NT2/D1 (cell line): ENCODE results near the gene RABL2B.

Source experiments
- DNase-seq: peaks from one replicate; pipeline ENCODE4 v3.0.0-alpha.2; 2011; ENCODE audit warnings: low read depth, low spot score
- H3K27me3 ChIP-seq: 2 replicates; pipeline ENCODE4 v1.6.0; 2011; ENCODE audit warnings: mild to moderate bottlenecking; ENCODE audit not compliant: insufficient read length, insufficient read depth
- H3K36me3 ChIP-seq: 2 replicates; pipeline ENCODE4 v1.6.1; 2011; ENCODE audit warnings: mild to moderate bottlenecking, low read length, mixed read lengths; ENCODE audit not compliant: insufficient read depth, insufficient read length
- H3K4me1 ChIP-seq: 2 replicates; pipeline ENCODE4 v1.5.1; 2011; ENCODE audit not compliant: insufficient read depth, insufficient read length
- H3K4me3 ChIP-seq: 2 replicates; pipeline ENCODE4 v1.5.1; 2011; ENCODE audit warnings: low read depth; ENCODE audit not compliant: insufficient read length
- H3K9ac ChIP-seq: 2 replicates; pipeline ENCODE4 v1.6.0; 2011; ENCODE audit warnings: low read depth; ENCODE audit not compliant: insufficient read length
- H3K9me3 ChIP-seq: 2 replicates; pipeline ENCODE4 v1.5.1; 2011; ENCODE audit warnings: mild to moderate bottlenecking, low read length; ENCODE audit not compliant: insufficient read depth
- SUZ12 ChIP-seq: IDR thresholded peaks from 2 replicates; pipeline ENCODE4 v1.6.1; 2011; ENCODE audit not compliant: insufficient read length, insufficient read depth; ENCODE audit errors: extremely low read depth
- YY1 ChIP-seq: IDR thresholded peaks from 2 replicates; pipeline ENCODE4 v1.6.1; 2011; ENCODE audit not compliant: insufficient read length, insufficient read depth
- ZNF274 ChIP-seq: IDR thresholded peaks from 2 replicates; pipeline ENCODE4 v1.6.1; 2011; ENCODE audit warnings: mild to moderate bottlenecking, low read depth, low read length

RABL2B gene

DNA sequence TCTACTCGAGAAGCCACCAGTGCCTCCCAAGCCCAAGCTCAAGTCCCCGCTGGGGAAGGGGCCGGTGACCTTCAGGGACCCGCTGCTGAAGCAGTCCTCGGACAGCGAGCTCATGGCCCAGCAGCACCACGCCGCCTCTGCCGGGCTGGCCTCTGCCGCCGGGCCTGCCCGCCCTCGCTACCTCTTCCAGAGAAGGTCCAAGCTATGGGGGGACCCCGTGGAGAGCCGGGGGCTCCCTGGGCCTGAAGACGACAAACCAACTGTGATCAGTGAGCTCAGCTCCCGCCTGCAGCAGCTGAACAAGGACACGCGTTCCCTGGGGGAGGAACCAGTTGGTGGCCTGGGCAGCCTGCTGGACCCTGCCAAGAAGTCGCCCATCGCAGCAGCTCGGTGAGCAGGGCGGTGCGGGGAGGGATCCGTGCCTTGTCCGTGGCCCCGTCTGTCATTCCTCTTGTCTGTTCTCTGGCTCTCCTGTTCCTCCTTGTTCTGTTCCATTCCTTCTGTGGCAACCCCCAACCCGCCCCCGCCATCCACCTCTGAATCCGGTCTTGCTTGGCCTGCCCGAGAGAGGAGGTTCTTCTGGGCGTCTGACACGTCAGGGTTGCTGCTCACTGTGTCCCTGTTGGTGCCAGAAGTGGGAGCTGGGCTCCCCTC is 61.3 kb downstream of the RABL2B start:
- H3K27me3 ChIP-seq = peaks cover 31% of the 10 kb centered on the region
- H3K4me3 ChIP-seq = no peak overlapping the region
- no peaks in the 10 kb centered on the region for H3K9me3 ChIP-seq
- TF ChIP-seq YY1 = no peak
- TF ChIP-seq ZNF274 = no peak
- no peak for DNase-seq
- peaks cover 42% of the 10 kb centered on the region for H3K36me3 ChIP-seq
- H3K9ac ChIP-seq = no peak overlapping the region
- no peaks in the 10 kb centered on the region for H3K4me1 ChIP-seq

DNA sequence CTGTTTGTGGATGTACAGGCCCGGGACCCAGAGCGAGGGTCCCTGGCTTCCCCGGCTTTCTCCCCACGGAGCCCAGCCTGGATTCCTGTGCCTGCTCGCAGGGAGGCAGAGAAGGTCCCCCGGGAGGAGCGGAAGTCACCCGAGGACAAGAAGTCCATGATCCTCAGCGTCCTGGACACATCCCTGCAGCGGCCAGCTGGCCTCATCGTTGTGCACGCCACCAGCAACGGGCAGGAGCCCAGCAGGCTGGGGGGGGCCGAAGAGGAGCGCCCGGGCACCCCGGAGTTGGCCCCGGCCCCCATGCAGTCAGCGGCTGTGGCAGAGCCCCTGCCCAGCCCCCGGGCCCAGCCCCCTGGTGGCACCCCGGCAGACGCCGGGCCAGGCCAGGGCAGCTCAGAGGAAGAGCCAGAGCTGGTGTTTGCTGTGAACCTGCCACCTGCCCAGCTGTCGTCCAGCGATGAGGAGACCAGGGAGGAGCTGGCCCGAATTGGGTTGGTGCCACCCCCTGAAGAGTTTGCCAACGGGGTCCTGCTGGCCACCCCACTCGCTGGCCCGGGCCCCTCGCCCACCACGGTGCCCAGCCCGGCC is 62.1 kb downstream of the RABL2B start:
- H3K27me3 ChIP-seq = peaks cover 31% of the 10 kb centered on the region
- TF ChIP-seq SUZ12 (no peak), YY1 (no peak), ZNF274 (no peak)
- H3K4me3 ChIP-seq = no peak overlapping the region
- no peaks in the 10 kb centered on the region for H3K4me1 ChIP-seq
- H3K9me3 ChIP-seq = no peaks in the 10 kb centered on the region
- H3K36me3 ChIP-seq = peaks cover 36% of the 10 kb centered on the region
- H3K9ac ChIP-seq = no peak overlapping the region
- DNase-seq = no peak

DNA sequence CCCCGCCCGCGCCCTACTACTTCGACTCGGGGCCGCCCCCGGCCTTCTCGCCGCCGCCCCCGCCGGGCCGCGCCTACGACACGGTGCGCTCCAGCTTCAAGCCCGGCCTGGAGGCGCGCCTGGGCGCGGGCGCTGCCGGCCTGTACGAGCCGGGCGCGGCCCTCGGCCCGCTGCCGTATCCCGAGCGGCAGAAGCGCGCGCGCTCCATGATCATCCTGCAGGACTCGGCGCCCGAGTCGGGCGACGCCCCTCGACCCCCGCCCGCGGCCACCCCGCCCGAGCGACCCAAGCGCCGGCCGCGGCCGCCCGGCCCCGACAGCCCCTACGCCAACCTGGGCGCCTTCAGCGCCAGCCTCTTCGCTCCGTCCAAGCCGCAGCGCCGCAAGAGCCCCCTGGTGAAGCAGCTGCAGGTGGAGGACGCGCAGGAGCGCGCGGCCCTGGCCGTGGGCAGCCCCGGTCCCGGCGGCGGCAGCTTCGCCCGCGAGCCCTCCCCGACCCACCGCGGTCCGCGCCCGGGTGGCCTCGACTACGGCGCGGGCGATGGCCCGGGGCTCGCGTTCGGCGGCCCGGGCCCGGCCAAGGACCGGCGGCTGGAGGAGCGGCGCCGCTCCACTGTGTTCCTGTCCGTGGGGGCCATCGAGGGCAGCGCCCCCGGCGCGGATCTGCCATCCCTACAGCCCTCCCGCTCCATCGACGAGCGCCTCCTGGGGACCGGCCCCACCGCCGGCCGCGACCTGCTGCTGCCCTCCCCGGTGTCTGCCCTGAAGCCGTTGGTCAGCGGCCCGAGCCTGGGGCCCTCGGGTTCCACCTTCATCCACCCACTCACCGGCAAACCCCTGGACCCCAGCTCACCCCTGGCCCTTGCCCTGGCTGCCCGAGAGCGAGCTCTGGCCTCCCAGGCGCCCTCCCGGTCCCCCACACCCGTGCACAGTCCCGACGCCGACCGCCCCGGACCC is 62.9 kb downstream of the RABL2B start:
- no peaks in the 10 kb centered on the region for H3K9me3 ChIP-seq
- no peak for DNase-seq
- peaks cover 31% of the 10 kb centered on the region for H3K27me3 ChIP-seq
- peak overlapping the region; percentile 67 for H3K9ac ChIP-seq
- no peaks in the 10 kb centered on the region for H3K4me1 ChIP-seq
- H3K4me3 ChIP-seq = peak overlapping the region; percentile 36
- H3K36me3 ChIP-seq = peaks cover 28% of the 10 kb centered on the region
- TF ChIP-seq ZNF274 = no peak
- no peak for TF ChIP-seq SUZ12
- no peak for TF ChIP-seq YY1

DNA sequence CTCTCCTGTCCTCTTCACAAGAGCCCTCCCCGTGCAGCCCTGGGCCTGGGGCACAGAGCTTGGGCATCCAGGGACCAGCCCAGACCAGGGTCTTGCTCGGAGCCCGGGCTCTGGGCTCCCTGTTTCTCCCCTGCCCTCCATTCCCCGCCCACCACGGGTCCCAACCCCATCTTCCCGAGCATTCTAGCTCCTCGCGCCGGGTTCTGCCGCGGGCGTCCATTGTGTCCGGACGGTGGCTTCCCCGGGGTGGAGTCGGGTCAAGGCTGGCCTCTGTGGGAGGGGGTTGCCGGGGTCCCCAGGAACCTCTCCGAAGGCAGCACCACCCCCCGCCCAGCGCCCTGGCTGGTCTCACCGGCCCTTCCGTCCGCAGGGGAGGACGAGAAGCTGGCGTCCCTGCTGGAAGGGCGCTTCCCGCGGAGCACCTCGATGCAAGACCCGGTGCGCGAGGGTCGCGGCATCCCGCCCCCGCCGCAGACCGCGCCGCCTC is 63.6 kb downstream of the RABL2B start:
- no peaks in the 10 kb centered on the region for H3K4me1 ChIP-seq
- no peak overlapping the region for H3K4me3 ChIP-seq
- peaks cover 25% of the 10 kb centered on the region for H3K36me3 ChIP-seq
- no peak for DNase-seq
- H3K27me3 ChIP-seq = peaks cover 31% of the 10 kb centered on the region
- TF ChIP-seq ZNF274 = no peak
- no peak for TF ChIP-seq YY1
- no peak for TF ChIP-seq SUZ12
- H3K9ac ChIP-seq = peak overlapping the region; percentile 50
- H3K9me3 ChIP-seq = no peaks in the 10 kb centered on the region

DNA sequence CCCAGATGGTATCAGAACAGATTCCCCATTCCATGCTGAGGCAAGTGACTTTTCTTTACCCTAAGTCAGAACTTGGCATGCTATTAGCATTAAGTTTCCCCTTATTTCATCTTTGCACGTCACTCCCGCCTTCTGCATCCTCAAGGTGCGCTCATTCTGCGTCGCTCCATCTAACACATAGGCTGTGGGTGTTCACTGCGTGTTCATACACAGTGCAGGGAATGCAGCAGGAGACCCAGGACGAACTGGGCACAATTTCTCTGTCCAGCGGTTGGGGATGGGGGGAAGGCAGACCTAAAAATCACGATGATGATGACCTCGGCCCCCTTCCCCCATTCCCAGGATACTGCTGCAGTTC is 65.1 kb downstream of the RABL2B start:
- no peak overlapping the region for H3K4me3 ChIP-seq
- peaks cover 19% of the 10 kb centered on the region for H3K36me3 ChIP-seq
- no peak for DNase-seq
- no peaks in the 10 kb centered on the region for H3K9me3 ChIP-seq
- H3K4me1 ChIP-seq = no peaks in the 10 kb centered on the region
- H3K9ac ChIP-seq = no peak overlapping the region
- TF ChIP-seq YY1 = no peak
- TF ChIP-seq SUZ12 = no peak
- no peak for TF ChIP-seq ZNF274
- peaks cover 31% of the 10 kb centered on the region for H3K27me3 ChIP-seq

DNA sequence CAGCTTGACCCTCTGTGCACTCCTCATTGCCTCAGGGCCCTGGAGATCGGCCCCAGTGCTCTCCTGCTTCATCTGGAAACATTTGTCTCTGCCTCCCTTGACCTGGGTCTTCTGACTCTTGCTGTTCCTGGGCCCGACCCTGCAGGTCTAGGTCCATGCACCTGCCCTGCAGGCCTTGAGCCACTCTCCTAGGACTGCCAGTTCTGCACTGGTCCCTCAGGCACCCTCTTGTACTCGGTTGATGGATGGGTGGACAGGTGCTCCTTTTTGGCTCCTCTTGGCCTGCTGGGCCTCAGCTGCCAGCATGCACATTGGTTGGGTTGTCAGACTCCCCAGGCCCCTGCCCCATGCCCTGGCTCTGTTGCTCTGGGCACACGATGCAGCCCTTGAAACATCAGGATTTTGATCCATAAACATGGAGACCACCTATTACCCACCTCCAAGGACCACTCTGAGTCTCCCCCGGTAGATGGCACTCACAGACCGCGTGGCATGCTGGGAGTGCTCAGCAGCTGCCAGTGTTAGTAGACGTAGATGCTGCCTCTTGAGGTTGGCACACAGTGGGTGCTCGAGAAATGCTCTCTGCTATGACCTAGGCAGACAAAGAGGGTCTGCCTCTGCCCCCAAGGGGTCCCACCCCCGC is 65.6 kb downstream of the RABL2B start:
- no peak overlapping the region for H3K9ac ChIP-seq
- peaks cover 19% of the 10 kb centered on the region for H3K36me3 ChIP-seq
- no peak for DNase-seq
- TF ChIP-seq SUZ12 (no peak), ZNF274 (no peak), YY1 (no peak)
- no peak overlapping the region for H3K4me3 ChIP-seq
- peaks cover 31% of the 10 kb centered on the region for H3K27me3 ChIP-seq
- no peaks in the 10 kb centered on the region for H3K9me3 ChIP-seq
- H3K4me1 ChIP-seq = no peaks in the 10 kb centered on the region
